Fibroblast of mammary gland (primary cell): Measurements from ENCODE around the gene MYBBP1A.

Experiments
- DNase-seq: peaks from one replicate; pipeline ENCODE4 v3.0.0-alpha.2; 2010; ENCODE audit warnings: low read depth
- H3K4me3 ChIP-seq: 2 replicates; pipeline ENCODE4 v1.5.1; 2011; ENCODE audit warnings: low read depth, mild to moderate bottlenecking, low read length, moderate library complexity; ENCODE audit not compliant: control insufficient read depth
- CTCF ChIP-seq: conservative IDR thresholded peaks from 2 replicates; pipeline ENCODE4 v1.5.1; 2011; ENCODE audit warnings: low read depth, low read length, inconsistent platforms; ENCODE audit not compliant: control insufficient read depth, insufficient read depth

MYBBP1A gene

DNA sequence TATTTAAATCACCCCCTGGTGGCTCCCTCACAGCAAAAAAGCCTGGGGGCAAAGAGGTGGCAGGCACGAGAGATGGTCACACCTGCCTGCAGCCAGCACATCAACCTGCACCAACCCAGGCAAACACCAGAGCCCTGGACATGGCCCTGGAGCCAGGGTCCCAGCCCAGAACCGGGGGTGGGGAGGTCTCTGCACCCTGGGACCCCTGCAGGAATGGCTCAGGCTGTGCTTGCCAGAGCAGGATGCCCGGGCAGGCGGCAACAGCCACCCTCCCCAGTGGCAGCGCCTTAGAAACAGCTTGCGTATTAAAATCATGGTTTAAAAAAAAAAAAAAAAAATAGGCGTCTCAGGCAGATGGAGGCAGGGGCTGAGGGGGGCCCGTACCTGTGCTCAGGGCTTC, 16.2 kb downstream of the MYBBP1A start:
- DNase-seq = no peak
- no peak for TF ChIP-seq CTCF
- no peak overlapping the region for H3K4me3 ChIP-seq

DNA sequence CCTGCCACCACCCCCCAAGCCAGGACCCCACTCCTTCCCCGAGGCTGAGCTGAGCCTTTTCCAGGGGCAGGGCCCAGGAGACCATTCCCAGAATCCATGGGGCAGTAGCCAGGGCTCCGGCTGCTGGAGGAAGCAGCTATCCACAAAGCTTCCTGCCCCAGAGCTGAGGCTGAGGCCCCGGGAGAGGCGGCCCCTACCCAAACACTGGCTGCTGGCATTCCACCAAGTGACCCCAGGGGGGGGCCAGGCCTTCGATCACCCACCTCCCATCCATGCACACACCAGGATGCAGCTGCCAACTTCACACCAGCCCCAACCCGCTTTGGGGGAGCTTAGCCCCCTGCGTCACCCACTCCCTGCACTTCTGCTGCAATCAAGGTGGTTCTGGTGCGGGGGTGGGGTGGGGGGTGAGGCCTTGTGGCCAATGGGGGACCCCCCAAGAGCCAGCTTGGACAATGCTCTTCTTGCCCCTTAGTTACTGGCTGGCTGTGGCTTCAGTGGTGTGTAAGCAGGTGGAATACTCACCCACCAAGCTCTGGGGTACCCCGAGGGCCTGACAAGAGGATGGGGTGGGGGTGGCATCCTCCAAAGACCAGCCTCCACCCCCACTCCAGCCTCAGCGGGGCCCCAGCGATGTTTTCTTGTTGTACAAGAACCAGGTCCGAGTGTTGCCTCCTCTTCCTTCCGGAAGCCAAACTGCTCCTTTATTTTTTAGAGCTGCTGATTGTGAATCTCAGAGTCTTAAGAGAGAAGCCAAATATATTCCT, 16.8 kb downstream of the MYBBP1A start:
- no peak overlapping the region for H3K4me3 ChIP-seq
- no peak for TF ChIP-seq CTCF
- no peak for DNase-seq

DNA sequence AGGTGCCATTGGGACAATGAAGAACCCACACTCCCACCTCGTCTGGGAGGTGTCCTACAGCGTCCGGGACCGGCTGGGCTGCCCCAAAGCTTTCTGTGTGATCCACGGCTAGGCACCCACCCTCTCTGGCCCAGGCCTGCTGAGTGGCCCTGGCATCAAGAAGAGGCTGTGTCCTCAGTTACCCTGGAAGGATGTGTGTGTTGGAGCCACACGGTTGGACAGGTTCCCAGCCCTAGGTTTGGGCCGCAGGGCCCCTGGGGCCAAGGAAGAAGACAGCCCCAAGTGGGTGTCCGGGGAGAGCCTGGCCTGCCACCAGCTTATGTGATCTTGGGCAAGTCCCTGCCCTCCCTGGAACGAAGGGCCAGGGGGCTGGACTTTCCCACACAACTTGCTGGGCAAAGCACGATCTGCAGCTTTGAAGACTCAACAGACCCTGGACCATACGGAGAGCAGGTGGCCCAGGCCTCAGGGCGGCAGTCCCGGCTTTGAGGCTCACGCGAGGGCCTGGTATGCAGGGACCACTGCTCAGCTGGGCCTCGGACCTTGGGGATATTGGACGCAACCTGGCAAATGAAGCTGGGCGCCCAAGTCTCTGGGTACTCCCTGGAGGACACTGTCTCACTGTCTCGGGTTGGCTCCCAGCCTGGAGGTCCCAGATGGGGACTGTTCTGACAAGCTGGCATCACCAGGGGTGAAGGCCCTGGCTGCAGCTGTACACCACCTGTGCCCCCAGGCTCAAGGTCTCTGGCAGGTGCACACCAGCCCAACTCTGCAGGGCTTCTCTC, 17.5 kb downstream of the MYBBP1A start:
- DNase-seq = no peak
- TF ChIP-seq CTCF = no peak
- no peak overlapping the region for H3K4me3 ChIP-seq

DNA sequence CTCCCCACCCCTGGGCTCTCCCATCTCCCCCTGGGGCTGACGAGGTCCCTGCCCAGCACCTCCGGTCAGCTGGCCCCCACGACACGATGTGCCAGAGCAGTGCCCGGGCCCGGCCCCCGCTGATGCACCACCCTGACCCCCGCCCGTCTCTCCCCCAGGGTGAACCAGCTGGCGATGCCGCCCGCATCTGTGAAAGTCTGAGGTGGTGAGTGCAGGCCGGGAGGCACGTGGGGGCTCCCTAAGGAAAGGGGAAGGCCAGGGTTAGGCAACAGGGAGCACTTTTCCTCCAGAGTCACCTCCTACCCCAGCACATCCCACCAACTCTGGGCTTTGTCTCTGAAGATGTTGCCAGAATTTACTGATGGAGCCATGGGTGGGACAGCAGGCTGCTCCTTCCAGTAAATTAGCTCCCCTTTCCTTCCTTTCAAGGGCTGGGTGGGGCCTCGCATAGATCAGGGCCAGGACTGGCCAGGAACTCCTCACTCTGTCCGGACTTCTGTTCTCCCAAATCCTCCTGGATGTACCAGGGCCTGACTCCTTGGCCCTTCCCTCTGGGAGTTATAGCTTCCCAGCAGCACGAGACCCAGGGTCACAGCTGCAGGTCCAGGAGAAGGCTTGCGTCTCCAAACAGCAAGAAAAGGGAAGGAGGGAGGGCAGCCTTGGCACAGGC, 18.3 kb downstream of the MYBBP1A start:
- DNase-seq = peak; percentile 58
- TF ChIP-seq CTCF = no peak
- H3K4me3 ChIP-seq = no peak overlapping the region

- TF ChIP-seq CTCF = no peak
- H3K4me3 ChIP-seq = no peak overlapping the region
- DNase-seq = peak; percentile 22
Observed at GRCh38 chr17:4536259-4536741, 18.9 kb downstream of the MYBBP1A start.

DNA sequence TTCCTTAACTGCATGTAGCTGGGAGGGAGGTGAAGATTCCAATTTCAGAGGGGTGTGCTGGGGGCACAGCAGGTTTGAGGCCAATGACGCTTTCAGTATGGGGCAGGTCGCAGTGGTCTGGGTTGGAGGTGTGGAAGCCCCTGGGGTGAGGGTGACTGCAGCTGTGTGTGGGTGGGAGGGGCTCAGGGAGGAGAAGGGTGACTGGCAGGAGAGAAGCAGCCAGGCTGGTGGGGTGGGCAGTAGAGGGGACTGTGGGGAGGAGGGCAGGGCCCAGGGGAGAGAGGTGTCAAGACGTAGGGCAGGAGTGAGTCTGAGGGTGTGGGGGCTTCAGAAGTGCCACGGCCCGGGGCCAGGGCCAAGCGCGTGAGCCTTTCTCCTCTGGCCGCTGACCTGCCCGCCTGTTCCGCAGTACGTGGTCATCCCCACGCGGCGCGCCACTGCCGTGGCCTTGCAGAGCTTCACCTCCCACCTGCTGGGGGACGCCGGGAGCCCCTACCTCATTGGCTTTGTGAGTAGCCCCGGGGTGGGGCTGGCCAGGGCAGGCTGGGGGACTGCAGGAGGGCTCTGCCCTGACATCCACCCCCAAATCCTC, 19.4 kb downstream of the MYBBP1A start:
- H3K4me3 ChIP-seq = no peak overlapping the region
- DNase-seq = no peak
- TF ChIP-seq CTCF = no peak
